ENCODE results near the gene SYNPR.

SYNPR gene

DNA sequence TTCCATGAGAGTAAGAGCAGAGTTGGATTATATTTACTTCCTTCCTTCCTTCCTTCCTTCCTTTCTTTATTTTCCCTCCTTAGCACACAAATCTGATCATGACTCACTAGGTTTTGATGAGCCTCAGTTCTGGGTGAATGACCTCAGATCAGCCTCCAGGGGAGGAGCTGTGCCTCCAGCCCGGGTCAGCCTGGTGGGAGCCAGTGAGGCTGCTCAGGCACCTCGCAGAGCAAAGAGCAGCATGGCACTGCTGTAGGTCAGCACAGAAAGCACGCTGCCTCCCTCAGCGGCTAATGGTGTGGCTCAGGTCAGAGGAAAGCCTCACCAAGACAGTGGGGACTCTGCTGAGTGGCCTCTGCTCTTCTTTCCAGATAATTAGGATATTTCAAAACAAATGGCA, 108.5 kb downstream of the SYNPR start:
- DNase-seq, result no peak

DNA sequence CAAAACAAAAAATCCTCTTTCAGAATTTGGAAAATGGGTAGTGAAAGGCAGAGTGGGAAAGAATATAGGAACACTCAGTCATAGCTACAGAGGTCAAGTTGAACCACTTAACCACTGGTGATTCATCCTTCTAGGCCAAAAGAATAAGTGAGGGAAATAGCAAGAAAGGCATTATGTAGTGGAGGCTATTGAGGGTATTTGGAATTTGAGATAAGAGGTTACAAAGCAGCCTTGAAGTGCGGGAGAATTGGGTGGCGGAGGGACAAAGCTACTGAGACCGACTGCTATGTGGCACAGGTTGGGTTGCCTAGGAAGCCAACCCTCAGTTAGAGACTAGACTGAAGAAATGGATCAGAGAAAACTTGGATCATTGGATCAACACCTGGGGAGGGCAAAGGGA, 109.5 kb downstream of the SYNPR start:
- DNase-seq, result no peak

DNA sequence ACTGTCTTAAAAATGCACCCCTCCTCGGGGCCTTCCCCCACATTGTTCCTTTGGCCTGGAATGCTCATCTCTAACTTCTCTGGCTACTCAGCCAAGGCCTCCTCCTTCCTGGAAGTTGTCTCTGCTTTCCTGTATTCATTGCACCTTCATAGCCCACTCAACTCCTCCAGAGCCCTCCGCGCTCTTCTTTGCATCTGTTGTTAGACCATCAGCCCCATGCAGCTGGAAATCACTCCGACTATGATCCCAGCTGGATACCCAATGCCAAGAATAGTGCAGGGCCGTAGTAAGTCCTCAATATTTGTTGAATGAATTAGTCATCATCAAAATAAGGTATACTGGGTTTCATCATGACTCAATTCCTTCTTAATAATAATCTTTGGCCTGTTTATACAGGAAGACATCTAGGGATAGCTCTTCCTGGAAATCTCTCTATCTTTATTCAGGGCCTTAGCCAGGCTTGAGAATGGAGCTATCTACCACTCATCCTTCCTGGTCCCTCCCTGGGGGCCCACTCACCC, 112.7 kb downstream of the SYNPR start:
- peak; percentile 50 for DNase-seq

DNA sequence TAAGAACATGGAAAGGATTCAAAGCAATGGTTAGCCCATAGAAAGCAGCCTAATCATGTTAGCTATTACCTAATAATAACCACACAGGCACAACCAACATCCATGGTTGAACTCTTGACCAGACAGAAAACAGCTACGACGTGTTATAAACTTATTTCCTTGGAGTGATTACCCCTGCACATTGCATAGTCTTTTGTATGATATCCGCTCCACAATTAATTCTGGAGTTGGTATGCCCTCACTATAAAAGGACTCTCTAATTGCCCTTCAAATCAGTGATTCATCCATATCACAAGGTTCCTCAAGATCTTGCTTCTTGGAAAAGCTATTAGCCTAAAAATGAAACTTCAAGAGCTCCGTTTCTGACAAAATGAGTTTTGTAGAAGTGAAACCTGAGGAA, 117.9 kb downstream of the SYNPR start:
- no peak for DNase-seq

DNA sequence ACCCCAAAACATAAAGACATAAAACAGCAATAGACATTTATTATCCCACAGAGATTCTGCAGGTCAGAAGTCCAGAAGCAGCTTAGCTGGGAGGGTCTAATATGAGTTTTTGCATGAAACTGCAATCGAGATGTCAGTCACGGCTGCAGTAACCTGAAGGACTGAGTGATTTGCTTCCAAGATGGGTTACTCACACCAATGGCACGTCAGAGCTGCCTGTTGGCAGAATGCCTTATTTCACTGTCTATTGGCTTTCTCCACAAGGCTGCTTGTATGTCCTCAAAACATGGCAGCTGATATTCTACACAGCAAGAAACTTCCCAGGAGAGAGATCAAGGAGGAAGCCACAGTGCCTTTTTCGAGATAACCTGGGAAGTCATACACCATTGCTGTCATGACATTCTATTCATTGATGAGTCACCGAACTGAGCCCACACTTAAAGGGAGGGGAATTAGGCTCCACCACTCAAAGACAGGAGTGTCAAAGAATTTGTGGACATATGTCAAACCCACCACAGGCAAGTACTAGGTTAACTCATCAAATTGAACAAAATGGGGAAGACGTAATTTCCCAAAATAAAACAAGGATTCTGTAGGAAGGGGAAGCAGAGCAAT, 122.2 kb downstream of the SYNPR start:
- DNase-seq, result no peak

DNA sequence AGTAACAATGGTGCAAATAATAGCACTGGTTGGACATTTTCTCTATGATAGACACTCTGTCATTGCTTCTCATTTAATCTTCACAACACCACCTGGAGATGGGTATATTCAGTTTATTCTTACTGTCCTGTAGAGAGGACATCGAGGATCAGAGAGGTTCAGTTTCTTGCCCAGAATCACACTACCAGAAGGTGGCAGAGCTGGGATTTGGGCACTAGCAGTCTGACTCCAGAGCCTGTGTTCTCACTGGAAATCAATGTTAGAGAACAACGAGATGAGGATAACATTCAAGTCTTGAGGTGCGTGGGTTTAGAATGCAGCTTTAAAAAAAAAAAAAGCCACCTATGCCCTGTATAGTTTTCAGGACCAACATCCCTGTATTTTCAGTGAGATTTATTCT, 127.8 kb downstream of the SYNPR start:
- DNase-seq, result no peak

DNA sequence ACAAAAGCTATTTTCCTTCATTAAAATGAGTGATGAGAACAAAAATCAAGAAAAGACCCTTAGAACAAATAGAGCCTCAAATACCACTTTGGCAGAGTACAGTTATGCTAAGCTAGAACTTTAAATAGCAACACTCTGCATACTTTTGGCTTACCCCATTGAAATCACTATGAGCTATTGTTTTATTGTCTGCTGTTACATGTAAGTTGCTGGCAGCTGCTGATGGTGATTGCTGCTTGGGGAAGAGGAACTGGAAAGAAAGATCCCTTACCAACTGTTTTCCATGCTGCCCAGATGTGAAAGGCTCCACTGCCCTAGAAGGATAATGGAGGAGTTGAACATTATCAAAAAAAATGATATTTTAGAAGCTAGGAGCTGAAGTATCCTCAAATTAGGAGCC, 135.4 kb downstream of the SYNPR start:
- DNase-seq, result no peak

DNA sequence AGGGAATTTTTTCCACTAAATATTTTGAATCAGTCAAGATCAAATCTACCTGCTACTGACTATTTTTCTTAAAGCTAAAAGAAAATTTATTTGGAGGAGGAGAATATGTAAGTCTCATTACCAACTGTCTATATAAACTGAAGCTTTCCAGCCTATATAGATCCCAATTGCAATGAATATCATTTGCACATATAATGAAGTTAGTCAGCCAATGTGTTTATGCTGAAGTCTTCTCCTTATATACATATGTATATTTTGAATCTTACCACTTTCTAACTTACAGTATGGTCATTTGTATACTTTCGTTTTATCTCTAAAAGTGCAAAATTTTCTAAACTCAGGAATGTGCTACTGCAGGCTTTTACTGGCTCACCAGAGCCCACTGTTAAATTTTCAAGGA, 136.5 kb downstream of the SYNPR start:
- no peak for DNase-seq

DNA sequence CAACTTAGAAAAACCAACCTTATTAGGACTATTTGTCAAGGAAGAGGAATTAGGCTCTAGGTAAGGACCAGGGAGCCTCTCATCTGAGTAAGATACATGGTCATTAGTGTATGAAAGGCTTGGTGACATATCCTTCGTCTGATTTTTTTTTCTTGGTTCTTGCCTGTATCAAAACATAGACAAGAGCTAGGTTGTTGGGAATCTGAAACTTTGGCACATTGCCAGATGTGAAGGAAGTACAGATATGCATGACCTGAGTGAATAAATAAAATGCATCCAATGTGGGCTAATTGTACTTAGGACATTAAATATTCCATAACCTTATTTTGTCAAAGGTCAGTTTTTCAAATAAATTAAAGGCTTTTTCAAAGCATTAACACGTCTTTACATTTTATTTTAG, 151.8 kb downstream of the SYNPR start:
- no peak for DNase-seq

DNA sequence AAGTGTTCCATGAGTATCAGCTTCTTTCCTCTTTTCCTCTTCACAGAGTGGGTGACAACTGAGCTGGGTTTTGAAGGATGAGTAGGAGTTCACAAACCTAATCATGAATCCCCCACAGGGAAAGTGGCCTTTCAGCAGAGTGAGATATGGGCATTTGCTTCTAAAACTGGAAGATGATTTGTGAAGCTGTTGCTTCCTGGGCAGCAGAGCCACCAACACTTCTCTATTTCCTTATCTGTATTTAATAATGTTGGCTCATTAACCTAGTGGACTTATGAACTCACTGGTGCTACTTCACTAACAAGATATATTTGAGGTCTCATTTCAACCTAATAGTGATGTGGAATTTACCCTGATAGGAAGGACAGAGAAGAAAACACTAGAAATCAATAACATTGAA, 152.8 kb downstream of the SYNPR start:
- DNase-seq, result no peak

DNA sequence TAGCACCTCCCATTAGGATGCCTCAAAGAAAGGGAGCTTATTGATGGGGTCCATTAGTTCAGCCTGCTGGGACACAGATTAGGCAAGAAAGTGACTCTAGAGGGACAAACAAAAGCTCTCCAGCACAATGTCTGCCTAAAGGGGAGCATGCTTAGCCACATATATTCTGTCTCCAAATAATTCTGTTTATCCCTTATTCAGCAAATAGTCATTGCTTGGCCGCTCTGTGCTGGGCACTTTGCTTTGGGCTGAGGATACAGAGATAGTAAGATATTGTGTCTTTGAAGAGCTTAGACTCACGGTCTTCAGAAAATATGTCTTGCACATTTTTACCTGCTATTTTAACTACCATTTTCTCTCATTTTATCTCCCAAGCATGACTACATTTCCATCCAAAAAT, 159.8 kb downstream of the SYNPR start:
- no peak for DNase-seq

DNA sequence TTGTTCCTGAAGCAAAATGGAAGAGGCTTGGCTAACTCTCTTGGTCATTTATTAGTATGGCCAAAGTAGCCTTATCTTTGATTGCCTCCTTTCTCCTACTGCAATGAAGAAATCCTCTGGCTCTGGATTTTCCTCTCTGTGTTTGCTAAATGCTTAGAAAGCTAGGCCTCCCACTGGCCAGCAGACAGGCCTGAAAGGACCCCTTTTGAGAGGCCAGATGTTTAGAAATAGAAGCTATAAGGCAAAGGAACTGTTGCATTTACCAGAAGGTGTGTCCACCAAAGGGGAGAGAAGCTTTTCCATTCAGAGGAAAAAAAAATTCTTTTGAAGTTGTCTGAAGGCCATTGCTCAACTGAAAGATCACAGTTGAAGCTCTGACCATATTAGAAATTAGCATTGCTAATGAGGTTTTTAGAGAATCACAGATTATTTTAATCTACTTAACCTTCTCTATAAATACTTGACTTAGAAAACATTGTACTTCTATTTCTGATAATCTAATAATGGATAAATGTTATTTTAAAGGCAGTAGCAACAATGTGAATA, 160.8 kb downstream of the SYNPR start:
- DNase-seq, result no peak

DNA sequence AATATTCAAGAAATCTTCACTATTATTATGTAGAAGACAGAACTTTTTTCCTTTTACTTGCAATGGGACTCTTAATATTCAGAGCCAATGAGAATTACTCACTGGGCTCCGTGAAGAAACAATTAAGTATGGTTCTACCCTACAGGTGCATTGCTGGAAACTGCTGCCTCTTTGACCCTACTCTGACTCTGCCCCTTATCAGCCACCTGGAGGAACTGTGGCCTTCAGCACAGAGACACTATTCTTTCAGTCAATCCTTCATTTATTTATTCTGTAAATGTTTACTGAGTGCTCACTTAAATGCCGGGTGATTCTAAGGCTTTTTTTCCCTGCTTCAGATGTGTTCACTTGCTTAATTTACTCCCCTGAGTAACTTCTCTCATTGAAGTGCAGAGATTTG, 163.2 kb downstream of the SYNPR start:
- no peak for DNase-seq

DNA sequence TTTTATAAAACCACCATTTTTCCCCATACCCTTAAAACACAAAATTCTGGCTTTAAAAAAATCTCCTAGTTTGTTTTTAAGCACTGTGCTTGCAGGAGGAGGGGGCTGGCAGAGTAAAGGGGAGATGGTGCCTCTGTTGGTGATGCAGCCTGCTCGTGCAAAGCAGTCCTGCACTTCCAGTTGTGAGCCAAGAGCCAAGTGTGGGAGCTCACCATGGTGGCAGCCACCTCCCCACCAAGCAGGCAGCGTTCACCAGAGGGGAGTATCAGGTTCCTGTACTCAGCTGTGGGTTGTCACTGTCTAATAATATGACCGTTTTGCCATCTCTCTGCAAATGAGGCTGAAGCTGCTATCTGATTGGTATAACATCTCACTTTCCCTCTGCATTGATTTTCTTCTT, 164.8 kb downstream of the SYNPR start:
- DNase-seq, result no peak

DNA sequence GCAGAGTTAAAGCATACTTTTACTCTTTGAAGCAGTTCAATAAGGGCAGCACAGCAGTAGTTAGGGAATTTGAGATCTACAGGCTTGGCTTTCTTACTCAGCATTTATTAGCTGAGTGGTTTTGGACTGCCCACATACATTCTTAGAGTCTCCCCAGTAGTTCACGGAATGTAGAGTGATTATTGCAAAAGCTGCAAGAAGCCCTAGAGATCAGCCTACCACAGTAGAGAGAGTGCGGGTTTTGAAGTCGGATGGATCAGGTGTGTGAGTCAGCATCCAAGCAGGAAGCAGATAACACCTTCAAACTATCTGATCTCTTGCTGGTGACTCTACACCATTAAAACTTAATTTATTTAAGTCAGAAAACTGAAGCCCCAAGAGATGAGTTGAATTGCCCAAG, 171.9 kb downstream of the SYNPR start:
- no peak for DNase-seq

DNA sequence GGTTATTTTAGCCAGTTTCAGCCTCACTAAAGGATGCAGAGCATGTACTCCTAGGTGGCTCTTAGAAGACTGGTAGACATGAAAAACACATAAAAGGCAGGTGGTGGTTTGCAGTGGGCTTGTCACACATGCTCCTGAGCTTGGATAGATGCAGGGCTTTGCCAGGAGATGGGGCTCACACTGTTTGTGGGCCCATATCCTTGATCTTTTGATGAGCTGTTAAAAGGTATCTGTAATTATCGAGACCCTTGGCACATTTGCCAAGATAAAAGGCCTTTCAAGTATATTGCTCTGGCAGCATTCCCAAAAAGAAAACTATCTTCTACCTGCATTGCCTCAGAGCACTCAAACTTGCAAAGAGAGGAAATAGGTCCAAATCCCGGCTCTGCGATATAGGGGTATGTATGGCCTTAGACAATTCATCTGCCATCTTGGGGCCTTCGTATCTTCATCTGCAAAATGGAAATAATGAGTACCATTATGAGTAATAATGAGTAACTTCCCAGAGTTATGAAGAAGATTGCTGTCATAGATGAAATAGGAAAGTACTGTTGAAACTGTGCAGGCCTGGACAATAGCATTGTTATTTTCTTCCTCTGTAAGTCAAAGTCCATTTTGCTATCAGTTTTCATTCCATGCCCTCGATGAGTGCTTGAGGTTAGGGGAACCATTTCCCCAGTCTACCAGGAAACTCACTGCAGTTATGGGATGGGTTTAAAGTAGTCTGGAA, 172.7 kb downstream of the SYNPR start:
- no peak for DNase-seq

DNA sequence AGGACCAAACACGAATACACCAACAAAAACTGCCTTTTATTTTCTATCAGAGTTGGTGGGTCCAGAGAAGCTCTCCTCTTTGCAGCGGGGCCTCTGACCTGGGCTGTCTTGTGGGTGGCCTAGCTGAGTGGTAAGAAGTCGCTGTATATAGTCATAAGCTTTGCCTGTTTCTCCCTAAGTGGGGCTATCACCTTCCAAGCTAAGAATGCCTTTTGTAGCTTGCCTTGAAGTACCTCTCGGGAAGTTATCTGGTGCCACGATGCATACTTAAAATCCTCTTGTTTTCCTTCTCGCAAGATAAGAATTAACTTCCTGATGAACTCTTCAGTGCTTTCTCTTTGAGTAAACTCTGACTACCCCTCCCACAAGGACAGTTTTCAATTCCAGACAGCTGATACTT, 178.8 kb downstream of the SYNPR start:
- DNase-seq, result no peak

DNA sequence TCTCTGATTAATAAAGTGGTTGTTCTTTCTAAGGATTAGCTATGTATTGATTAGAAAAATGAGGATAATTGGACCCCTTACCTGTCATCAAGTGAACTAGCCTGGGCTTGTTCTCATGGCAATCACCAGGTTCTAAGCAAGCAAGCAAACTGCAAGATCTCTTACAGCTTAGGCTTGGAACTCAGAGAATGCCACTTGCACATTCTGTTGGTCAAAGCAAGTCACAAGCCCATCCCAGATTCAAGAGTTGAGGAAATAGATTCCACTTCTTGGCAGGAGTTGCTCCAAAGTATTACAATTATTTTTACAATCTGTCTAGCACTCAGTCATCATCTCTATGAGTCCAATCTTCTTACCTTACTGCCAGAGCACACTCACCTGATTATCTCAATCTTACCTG, 180.3 kb downstream of the SYNPR start:
- no peak for DNase-seq

DNA sequence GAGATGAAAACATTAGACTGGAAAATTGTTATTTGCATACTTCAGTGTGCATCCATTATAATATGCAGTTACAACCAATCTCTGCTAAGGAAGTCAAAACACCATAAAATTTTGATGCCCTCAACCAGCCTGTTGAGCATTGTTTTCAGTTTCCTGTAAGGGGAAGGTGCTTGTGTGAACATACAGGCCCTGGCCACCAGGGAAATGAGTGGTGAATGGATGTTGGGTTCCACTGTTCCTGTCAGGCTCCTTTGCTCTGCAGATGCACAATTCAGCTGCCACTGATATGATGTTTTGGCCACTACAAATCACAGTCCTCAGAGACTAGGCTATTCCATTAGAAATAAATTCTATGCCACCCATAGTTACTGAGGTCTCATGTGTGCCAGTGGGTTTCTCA, 184.6 kb downstream of the SYNPR start:
- no peak for DNase-seq

DNA sequence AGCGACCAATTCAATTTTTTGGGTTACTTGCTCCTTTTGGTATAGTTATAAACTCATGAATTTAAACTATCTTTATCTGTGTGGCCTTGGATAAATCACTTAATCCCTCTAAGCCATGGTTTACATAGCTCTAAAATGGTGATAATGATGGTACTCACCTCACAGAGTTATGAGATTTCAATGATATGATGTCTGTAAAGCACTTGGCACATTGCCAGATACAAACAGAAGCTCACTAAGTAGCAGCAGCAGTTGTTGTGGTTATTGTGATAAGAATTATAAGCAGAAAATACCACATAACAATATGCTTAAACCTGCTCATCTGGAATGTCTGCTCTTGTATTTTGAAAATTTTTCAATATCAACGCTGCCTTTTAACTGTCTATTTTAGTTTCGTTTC, 189.3 kb downstream of the SYNPR start:
- DNase-seq, result no peak

DNA sequence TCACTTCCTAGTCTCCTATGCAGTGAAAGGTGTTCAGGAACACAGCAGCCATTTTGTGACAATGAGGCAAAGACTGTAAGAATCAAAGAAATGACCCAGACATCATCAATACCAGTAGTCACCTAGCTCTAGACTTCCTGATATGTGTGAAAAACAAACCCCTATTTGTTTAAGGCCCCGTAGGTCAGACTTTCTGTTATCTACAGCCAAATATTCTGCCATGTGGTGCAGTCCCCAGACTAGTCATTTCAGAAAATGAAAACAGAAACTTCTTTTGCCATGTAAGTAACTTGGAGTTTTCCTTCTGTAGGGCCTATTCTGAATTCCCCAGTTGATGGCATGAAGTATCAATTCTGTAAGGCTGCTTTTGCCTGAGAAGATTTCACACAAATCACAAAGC, 192.6 kb downstream of the SYNPR start:
- no peak for DNase-seq

DNA sequence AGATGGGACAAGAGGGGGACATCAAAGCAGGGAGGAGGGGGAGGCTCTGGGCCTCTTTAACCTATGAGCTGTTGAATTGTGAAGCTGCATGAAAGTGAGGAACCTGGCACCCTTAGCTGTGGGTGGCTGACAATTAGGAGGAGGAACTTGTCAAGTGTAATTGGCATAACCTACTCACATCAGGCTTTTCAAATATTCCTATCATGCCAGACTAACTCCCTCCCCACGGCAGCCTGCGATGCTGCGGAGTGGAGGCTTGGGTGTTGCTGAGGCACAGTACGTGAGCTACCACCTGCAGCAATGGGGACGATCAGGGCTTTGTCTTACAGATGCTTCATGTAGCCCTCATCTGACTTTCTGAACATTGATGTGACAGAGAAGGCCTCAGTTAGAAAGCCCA, 193.7 kb downstream of the SYNPR start:
- DNase-seq, result no peak

DNA sequence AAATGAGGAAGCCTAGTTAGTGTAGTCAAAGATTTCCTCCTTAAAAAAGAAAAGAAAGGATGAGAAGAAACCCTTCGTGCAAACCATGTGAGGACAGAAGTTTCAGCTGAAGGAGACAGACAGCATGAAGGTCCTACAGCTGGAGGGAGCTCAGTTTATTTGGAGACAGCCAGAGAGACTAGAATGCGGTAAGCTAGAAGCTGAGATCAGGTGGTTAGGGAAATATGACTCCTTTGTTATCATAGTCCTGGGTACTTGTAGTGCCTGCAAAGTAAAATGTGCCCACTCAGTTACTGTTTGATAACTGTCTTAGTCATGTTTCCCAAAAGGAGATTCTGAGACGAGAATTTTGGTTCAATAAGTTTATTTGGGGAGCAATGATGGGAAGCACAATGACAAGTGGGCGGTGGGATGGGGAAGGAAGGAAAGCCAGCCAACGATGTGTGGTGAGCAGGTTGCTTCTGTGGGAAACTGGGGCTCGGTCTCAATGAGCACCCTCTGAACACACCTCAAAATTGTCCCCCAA, 195.6 kb downstream of the SYNPR start:
- no peak for DNase-seq

DNA sequence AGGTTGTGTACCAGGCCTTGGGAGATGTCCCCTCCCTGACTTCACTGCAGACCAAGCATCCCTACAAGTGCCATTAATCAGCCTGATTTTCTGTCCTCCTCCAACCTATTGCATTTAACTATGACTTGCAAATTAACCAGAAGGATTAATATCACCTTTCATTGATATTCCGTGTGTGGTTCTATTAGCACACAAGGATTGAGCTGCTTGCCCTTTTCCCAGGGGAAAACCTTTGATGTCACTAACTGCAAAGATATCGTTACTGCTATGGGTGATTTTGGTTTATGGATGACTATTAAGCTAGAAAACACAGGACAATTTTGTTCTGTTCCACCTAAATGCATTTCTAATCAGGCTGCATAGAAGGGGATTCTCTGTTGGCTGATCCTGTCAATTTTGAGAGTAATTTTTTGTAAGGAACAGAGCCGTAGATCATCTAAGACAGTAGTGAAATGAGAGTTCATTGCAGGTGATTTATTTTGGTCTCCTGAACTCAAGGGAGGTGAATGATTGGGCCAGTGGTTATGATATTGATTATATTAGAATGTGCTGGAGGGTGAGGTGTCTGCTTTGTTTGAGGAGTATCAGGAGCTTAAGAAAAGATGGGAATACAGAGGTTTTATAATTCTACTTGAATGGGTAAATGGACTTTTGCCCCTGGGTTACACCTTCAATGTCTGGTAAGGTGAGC, 196.9 kb downstream of the SYNPR start:
- no peak for DNase-seq
